ENCODE results near the gene DYNLL2.
"Not testable (repeated sequence)": the region's sequence is repeated elsewhere in the genome, so short reads cannot be mapped to it uniquely, and the experiment has no call there.

DYNLL2 gene

DNA sequence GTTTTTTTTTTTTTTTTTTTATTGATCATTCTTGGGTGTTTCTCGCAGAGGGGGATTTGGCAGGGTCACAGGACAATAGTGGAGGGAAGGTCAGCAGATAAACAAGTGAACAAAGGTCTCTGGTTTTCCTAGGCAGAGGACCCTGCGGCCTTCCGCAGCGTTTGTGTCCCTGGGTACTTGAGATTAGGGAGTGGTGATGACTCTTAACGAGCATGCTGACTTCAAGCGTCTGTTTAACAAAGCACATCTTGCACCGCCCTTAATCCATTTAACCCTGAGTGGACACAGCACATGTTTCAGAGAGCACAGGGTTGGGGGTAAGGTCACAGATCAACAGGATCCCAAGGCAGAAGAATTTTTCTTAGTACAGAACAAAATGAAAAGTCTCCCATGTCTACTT, 10.0 kb upstream of the DYNLL2 start:
- DNase-seq = not testable (repeated sequence)

GRCh38 chr17:58074406-58074805, 8.8 kb upstream of the DYNLL2 start:
- DNase-seq = not testable (repeated sequence)

GRCh38 chr17:58079300-58080033, 3.8 kb upstream of the DYNLL2 start:
- no peak for DNase-seq

DNA sequence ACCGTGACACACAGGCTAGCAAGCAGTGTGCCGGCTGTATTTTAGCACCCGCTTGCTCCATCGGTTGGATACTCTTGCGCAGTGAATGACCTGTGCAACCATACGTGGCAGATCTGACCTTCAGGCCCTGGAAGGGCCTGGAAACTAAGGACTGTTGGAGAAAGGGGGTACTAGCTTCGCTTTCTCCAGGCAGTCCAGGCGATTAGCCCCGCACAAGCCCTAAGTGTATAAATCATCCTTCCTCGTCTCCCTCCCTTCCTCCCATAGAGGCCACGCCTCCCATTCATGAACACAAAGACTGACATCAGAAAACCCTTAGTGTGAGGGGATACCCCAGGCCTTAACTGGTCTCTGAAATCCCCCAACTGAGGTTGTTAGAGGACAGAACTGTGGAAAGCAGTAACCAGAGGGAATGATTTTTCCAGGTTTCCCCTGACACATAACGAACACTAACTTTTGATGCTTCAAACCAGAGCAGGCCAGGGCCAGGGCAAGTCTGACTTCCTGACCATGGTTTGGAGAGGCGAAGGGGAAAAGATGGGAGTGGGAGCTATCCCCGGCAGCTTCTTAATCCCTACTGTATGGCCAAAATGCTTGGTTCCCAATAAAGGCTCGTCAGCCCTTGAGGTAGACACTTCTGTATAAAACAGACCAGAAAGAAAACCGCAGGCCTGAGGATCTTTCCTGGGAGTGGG, 1.4 kb upstream of the DYNLL2 start:
- DNase-seq = peak in 1 of 2 experiments; percentile 4

GRCh38 chr17:58082341-58082869, 814 bp upstream of the DYNLL2 start:
- no peak for DNase-seq

DNA sequence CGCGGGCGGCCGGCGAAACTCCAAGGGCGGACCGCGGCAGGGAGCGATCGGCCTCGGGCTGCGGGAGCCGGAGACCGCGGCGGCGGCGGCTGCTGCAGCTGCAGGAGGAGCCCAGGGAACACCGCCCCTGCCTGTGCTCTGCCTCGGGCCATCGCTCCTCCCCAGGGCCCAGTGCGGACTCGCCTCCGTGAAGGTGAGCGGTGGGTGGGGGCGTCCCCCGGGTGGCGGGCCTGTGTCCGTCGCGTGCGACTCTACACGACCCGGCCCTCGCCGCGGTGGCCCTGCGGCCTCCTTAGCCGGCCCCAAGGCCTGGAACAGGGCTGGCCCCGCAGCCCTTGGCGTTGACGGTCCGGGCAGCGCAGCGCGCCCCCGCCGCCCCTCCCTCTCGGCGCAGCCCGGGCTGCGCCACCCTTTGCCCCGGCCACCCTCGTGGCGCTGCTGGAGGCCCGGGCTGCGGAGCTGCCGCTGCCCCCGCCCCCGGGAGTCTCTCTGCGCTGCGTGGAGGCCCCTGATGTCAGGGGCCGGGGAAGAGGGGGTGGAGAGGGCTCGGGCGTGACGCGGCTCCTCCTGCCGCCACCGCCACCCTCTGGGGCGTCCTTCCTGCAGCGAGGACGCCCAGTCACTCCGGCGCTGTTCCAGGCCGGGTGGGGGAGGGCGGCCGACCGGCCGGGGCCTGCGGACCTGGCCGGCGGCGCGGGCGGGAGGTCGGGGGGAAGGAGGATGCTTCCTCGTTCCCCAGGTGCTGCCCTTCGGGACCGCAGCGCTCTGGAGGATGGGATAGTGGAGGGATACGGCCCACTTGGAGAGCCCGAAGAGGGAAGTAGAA, 485 bp downstream of the DYNLL2 start:
- no peak for DNase-seq

DNA sequence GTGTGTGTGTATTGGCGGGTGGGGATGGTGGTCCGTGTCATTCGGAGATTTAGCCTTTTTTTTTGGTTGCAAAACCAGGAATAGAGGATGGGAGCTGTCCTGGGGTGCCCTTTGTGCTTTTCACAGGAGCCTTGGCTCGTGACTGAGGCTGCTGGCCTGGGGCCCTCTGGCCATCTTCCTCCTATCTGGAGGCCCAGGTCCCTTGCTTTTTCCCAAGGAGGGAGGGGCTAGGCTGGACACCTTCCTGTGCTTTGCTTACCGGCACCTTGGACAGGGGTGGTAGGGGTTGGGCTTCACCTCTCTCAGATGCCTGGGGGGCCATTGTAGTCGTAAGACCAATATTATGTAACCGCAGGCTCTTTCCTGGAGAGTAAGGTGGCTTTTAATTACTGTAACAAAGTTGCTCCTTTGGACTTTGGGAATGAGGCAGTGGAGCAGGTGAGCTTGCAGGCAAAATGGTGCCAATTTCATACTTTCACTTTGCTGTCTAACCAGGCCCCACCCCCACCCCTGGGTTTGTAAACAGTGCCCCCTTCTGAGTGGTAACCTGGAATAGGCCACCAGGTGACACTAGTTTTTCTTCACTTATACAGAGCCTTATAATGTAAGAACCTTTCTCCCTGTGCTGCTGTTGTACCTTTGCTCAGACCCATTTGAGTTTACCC, 1.2 kb downstream of the DYNLL2 start:
- peak in 1 of 2 experiments; percentile 34 for DNase-seq

- no peak for DNase-seq
Measured at GRCh38 chr17:58085039-58085715, 2.0 kb downstream of the DYNLL2 start.

DNA sequence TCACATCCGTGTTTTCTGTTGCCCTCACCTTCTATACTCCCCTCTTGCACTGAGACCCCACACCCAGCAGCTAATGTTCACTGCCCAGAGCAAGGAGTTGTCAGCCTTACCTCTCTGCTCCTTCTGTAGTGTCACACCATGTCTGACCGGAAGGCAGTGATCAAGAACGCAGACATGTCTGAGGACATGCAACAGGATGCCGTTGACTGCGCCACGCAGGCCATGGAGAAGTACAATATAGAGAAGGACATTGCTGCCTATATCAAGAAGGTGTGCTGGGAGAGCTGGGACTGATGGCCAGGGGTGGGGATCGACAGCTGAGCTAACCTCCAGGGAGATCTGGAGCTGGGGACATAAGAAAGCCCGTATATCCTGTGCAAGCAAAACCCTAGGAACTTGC, 3.7 kb downstream of the DYNLL2 start:
- no peak for DNase-seq

- no peak for DNase-seq
Measured at GRCh38 chr17:58088624-58089023, 5.4 kb downstream of the DYNLL2 start.

DNA sequence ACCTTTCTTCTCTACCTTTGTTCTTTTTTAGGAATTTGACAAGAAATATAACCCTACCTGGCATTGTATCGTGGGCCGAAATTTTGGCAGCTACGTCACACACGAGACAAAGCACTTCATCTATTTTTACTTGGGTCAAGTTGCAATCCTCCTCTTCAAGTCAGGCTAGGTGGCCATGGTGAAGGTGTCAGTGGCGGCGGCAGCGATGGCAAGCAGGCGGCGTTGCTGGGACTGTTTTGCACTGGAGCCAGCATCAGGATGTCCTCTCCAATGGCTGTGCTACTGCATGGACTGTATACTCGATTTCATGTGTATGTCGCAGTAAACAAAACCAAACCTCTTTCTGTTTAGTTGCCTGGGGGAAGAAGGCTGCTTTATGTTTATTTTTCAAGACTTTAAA, 5.9 kb downstream of the DYNLL2 start:
- no peak for DNase-seq

GRCh38 chr17:58091024-58091567, 7.9 kb downstream of the DYNLL2 start:
- DNase-seq = no peak

DNA sequence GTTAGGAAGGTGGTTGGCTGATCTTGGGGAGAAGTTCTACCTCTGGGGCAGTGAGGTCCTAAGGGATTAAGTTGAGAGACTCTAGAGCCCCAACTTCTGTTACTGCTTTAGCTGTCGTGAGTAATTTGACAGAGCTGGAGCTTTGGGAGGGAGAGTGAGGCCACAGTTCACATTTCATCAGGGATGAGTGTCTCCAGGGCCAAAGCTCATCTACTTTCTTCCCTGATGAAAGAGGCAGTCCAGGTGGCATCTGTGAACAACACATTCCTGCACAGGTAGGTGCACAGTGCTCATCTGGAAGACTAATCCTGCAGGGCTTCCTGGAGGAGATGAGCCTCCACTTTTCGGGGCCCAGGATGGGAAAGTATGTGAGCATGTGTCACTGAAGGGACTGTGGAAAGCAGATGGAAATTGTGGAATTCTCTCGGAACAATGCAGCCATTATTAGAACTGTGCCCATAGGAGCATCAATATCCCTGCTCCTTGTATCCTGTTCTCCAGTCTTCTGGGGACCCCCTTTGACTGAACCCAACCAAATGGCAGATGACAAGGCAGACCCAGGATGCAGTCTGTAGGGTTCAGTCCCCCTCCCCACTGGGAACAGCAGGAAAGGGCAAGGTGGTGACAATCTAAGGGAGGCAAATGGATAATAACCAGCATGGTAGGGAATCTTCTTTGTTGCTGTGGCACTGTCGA, 9.0 kb downstream of the DYNLL2 start:
- no peak for DNase-seq

DNA sequence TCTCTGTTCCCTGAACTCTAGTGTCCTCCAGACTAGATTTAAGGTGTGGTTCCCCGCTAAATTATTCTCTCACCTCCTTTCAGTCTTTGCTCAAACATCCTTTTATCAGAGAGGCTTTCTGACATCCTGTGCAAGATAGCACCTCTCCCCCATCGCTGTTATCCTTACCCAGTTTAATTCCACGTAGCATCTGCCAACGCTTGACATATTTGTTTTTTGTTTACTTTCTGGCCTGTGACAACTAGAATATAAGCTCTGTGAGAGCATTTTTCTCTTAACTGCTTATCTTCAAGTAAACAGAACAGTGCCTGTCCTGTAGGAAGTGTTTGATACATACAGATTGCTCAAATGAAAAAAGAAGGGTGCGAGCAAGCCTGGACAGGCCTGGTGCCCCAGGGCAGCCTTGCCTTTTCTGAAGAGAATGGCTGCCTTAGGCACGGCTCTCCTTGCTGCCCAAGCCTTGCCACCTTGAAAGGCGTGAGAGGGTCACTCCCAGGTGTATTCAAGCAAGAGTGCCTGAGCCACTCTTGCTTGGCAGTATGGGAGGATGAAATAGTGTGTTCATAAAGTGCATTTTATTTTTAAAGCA, 9.7 kb downstream of the DYNLL2 start:
- no peak for DNase-seq

- no peak for DNase-seq
Measured at GRCh38 chr17:58094118-58094517, 10.9 kb downstream of the DYNLL2 start.

- DNase-seq = no peak
Measured at GRCh38 chr17:58096892-58097291, 13.7 kb downstream of the DYNLL2 start.

DNA sequence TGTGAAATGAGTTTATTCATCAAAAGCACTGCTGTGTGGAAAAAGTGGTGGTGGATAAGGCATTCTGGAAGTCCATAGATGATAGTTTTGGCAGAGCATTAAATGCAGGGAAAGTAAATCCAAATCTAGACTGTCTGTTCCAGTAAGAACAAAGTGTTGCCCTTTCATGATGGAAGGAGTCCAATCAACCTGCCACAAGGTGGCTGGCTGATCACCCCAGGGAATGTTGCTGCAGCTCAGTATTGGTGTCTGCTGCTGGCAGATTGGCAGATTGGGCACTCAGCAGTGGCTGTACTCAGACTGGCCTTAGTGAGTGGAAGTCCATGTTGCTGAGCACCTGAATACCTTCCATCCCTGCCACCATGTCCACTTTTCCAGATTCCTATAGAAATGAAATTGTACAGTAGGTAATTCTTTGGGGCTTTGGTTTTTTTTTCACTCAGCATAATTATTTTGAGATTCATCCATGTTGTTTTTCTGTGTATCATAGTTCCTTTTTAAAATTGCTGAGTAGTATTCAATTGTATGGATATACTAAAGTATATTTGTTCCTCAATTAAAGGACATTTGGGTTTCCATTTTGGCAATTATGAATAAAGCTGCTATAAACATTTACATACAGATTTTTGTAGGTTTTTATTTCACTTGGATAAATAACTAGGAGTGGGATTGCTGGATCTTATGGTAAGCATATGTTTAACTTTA, 14.3 kb downstream of the DYNLL2 start:
- no peak for DNase-seq

DNA sequence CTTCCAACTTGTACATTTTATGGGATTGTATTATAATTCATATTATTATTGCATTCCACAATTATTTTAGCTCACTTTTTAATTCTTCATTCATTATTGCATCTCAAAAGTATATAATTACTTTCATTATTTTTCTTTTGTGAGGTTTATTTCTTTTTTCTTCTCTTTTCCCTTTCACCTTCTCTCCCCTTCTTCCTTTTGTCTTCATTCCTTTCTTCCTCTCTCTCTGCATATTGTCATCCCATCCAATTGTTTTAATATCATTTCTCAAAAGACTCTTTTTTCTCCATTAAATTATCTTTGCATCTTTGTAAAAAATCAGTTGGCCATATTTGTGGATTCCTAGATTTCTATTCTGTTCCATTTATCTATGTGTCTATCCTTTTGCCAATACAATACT, 17.3 kb downstream of the DYNLL2 start:
- DNase-seq = no peak

- DNase-seq = not testable (repeated sequence)
Measured at GRCh38 chr17:58101898-58102297, 18.7 kb downstream of the DYNLL2 start.

GRCh38 chr17:58105093-58105492, 21.9 kb downstream of the DYNLL2 start:
- DNase-seq = no peak

Data from NCI-H187 (cell line).